Mesodermal cell (in vitro differentiated cells): ENCODE data around the gene CST5.
"Not testable (repeated sequence)": the region's sequence is repeated elsewhere in the genome, so short reads cannot be mapped to it uniquely, and the experiment has no call there.

Experiments
- H3K27ac ChIP-seq: 2 replicates; pipeline ENCODE4 v1.7.0; 2013; ENCODE audit warnings: mild to moderate bottlenecking, low read depth, low read length, moderate library complexity; ENCODE audit not compliant: severe bottlenecking
- H3K36me3 ChIP-seq: 2 replicates; pipeline ENCODE4 v1.7.1; 2013; ENCODE audit warnings: mild to moderate bottlenecking, low read length, moderate library complexity; ENCODE audit not compliant: control insufficient read depth, insufficient read depth
- H3K4me1 ChIP-seq: one replicate; pipeline ENCODE4 v1.7.1; 2013; ENCODE audit warnings: mild to moderate bottlenecking, low read length; ENCODE audit not compliant: insufficient read depth, control insufficient read depth, poor library complexity, severe bottlenecking
- H3K4me3 ChIP-seq: 2 replicates; pipeline ENCODE4 v1.7.0; 2013; ENCODE audit warnings: low read length, control low read depth, mild to moderate bottlenecking; ENCODE audit not compliant: insufficient read depth, poor library complexity, severe bottlenecking; ENCODE audit errors: extremely low read depth
- H3K9me3 ChIP-seq: 2 replicates; pipeline ENCODE4 v1.7.1; 2013; ENCODE audit warnings: mild to moderate bottlenecking, low read length, moderate library complexity; ENCODE audit not compliant: control insufficient read depth
- whole genome bisulfite sequencing, 2 experiments: methylation state at CpG; one replicate each; pipeline ENCODE4 v1.1.5; 2013; ENCODE audit warnings: missing lambda C conversion rate in 2 of 2; ENCODE audit not compliant: insufficient coverage in 2 of 2; 5-methylcytosine and 5-hydroxymethylcytosine counted together

The CST5 gene

GRCh38 chr20:23856736-23857135, 22.8 kb downstream of the CST5 start:
- peaks cover 4% of the 10 kb centered on the region for H3K4me1 ChIP-seq
- H3K4me3 ChIP-seq: no peak overlapping the region
- no peaks in the 10 kb centered on the region for H3K9me3 ChIP-seq
- H3K27ac ChIP-seq: no peak overlapping the region
- no peaks in the 10 kb centered on the region for H3K36me3 ChIP-seq
- 78 to 92% methylated on average over 2 to 4 of the region's 5 CpGs for WGBS, 2 experiments

- no peak overlapping the region for H3K27ac ChIP-seq
- no peaks in the 10 kb centered on the region for H3K9me3 ChIP-seq
- WGBS, 2 experiments: 95 to 97% methylated on average over 2 to 4 of the region's 5 CpGs
- H3K4me1 ChIP-seq: peaks cover 4% of the 10 kb centered on the region
- no peak overlapping the region for H3K4me3 ChIP-seq
- no peaks in the 10 kb centered on the region for H3K36me3 ChIP-seq
Measured at GRCh38 chr20:23856226-23856625, 23.3 kb downstream of the CST5 start.

- H3K4me1 ChIP-seq: no peaks in the 10 kb centered on the region
- H3K4me3 ChIP-seq: no peak overlapping the region
- H3K27ac ChIP-seq: no peak overlapping the region
- no peaks in the 10 kb centered on the region for H3K9me3 ChIP-seq
- H3K36me3 ChIP-seq: no peaks in the 10 kb centered on the region
- WGBS, 2 experiments: 80% methylated on average over 1 of the region's 2 CpGs; no CpG with 5 or more reads in 1 of the 2 experiments
Measured at GRCh38 chr20:23841693-23842092, 37.9 kb downstream of the CST5 start.

- Histone ChIP-seq H3K4me1 (peaks cover 15% of the 10 kb centered on the region), H3K27ac (no peak overlapping the region), H3K4me3 (no peak overlapping the region), H3K36me3 (no peaks in the 10 kb centered on the region), H3K9me3 (no peaks in the 10 kb centered on the region)
- 78 to 100% methylated on average over 2 to 4 of the region's 4 CpGs for WGBS, 2 experiments
Measured at GRCh38 chr20:23835716-23836115, 43.8 kb downstream of the CST5 start.

- Histone ChIP-seq H3K4me1 (peaks cover 15% of the 10 kb centered on the region), H3K9me3 (no peaks in the 10 kb centered on the region), H3K27ac (no peak overlapping the region), H3K4me3 (no peak overlapping the region), H3K36me3 (no peaks in the 10 kb centered on the region)
- 75 to 100% methylated on average over 1 of the region's 3 CpGs for WGBS, 2 experiments
Measured at GRCh38 chr20:23832775-23833513, 46.6 kb downstream of the CST5 start.

- H3K9me3 ChIP-seq, H3K4me3 ChIP-seq, H3K36me3 ChIP-seq: not testable (repeated sequence)
- 50 to 100% methylated on average over 1 to 2 of the region's 3 CpGs for WGBS, 2 experiments
- peaks cover 15% of the 10 kb centered on the region for H3K4me1 ChIP-seq
- H3K27ac ChIP-seq: peak overlapping the region; percentile 45
Measured at GRCh38 chr20:23831961-23832360, 47.6 kb downstream of the CST5 start.

- 37 to 55% methylated on average over 3 to 4 of the region's 4 CpGs for WGBS, 2 experiments
- Histone ChIP-seq H3K27ac (no peak within 1 kb of the TSS), H3K9me3 (no peaks in the 10 kb centered on the region), H3K4me3 (no peak within 1 kb of the TSS), H3K36me3 (no peaks in the 10 kb centered on the region), H3K4me1 (peaks cover 13% of the 10 kb centered on the region)
Measured at GRCh38 chr20:23826541-23827021, 53.0 kb downstream of the CST5 start, which contains the start of gene CST2. Gene CST2 (minus strand): TSS chr20:23826729. CDS start chr20:23826660, 69 bp downstream.
